ENCODE data around the gene ARMC8. TPM values are rescaled to one million over a fixed set of nuclear protein-coding genes. Genes with fewer than 3 reads are reported as not detected.
A peak's percentile ranks its signal among the peaks of the same experiment; 100 is the strongest.

ARMC8 gene
- total RNA-seq, 4 donors from 2014 or later, result 79.3 to 93.0 (median 84.9) TPM

- H3K4me3 ChIP-seq, result no peak overlapping the region
- H3K27ac ChIP-seq (replicated peaks in 1 of 4), result no peak overlapping the region
- H3K9me3 ChIP-seq, result no peaks in the 10 kb centered on the region
- 77% methylated on average over 2 of the region's 2 CpGs for WGBS
- H3K27me3 ChIP-seq, result no peaks in the 10 kb centered on the region
- intact Hi-C loops (cut with DNase I), result no loop called here
- H3K36me3 ChIP-seq, result peaks cover 15 to 39% (median 29%) of the 10 kb centered on the region in 4 donors
- TF ChIP-seq EP300 (IDR thresholded peaks at IDR 0.05) (no peak), CTCF (IDR thresholded peaks at IDR 0.05) (no peak), POLR2AphosphoS5 (IDR thresholded peaks at IDR 0.05) (no peak)
- H3K4me1 ChIP-seq, result no peaks in the 10 kb centered on the region
- DNase-seq (ENCODE audit: extremely low spot score), result peak; percentile 60
Measured at GRCh38 chr3:138300647-138301046, 113.5 kb downstream of the ARMC8 start.

GRCh38 chr3:138303474-138303873 lies 116.4 kb downstream of the ARMC8 start:
- no peak overlapping the region for H3K4me3 ChIP-seq
- intact Hi-C loops (cut with DNase I), result no loop called here
- TF ChIP-seq POLR2AphosphoS5 (IDR thresholded peaks at IDR 0.05) (no peak), EP300 (IDR thresholded peaks at IDR 0.05) (no peak), POLR2A (IDR thresholded peaks at IDR 0.05; ENCODE audit: low read depth) (no peak), CTCF (IDR thresholded peaks at IDR 0.05) (no peak)
- H3K27me3 ChIP-seq, result no peaks in the 10 kb centered on the region
- peak; percentile 50 for DNase-seq (ENCODE audit: extremely low spot score)
- no peak overlapping the region for H3K27ac ChIP-seq (replicated peaks in 1 of 4)
- WGBS, result 87% methylated on average over 6 of the region's 6 CpGs
- peaks cover 0 to 9% (median 6%) of the 10 kb centered on the region in 4 donors for H3K9me3 ChIP-seq
- peaks cover 0 to 12% (median 7%) of the 10 kb centered on the region in 4 donors for H3K36me3 ChIP-seq
- H3K4me1 ChIP-seq, result no peaks in the 10 kb centered on the region

- 85% methylated on average over 5 of the region's 5 CpGs for WGBS
- Histone ChIP-seq H3K4me3 (no peak overlapping the region), H3K9me3 (peaks cover 0 to 27% (median 24%) of the 10 kb centered on the region in 4 donors), H3K4me1 (no peaks in the 10 kb centered on the region), H3K27ac (replicated peaks in 1 of 4) (no peak overlapping the region), H3K27me3 (no peaks in the 10 kb centered on the region), H3K36me3 (no peaks in the 10 kb centered on the region)
- TF ChIP-seq CTCF (IDR thresholded peaks at IDR 0.05), result no peak
- peak; percentile 17 for DNase-seq (ENCODE audit: extremely low spot score)
- intact Hi-C loops (cut with DNase I), result no loop called here
Measured at GRCh38 chr3:138307899-138308298, 120.8 kb downstream of the ARMC8 start.

GRCh38 chr3:138308783-138309182 lies 121.7 kb downstream of the ARMC8 start:
- intact Hi-C loops (cut with DNase I), result no loop called here
- no peak for DNase-seq (ENCODE audit: extremely low spot score)
- Histone ChIP-seq H3K36me3 (no peaks in the 10 kb centered on the region), H3K27me3 (no peaks in the 10 kb centered on the region), H3K4me3 (no peak overlapping the region), H3K4me1 (no peaks in the 10 kb centered on the region), H3K9me3 (peaks cover 0 to 27% (median 24%) of the 10 kb centered on the region in 4 donors), H3K27ac (replicated peaks in 1 of 4) (no peak overlapping the region)
- TF ChIP-seq EP300 (IDR thresholded peaks at IDR 0.05) (no peak), POLR2A (IDR thresholded peaks at IDR 0.05; ENCODE audit: low read depth) (no peak), POLR2AphosphoS5 (IDR thresholded peaks at IDR 0.05) (no peak), CTCF (IDR thresholded peaks at IDR 0.05) (no peak)

- TF ChIP-seq CTCF (IDR thresholded peaks at IDR 0.05) (no peak), POLR2AphosphoS5 (IDR thresholded peaks at IDR 0.05) (no peak), POLR2A (IDR thresholded peaks at IDR 0.05; ENCODE audit: low read depth) (no peak), EP300 (IDR thresholded peaks at IDR 0.05) (no peak)
- H3K9me3 ChIP-seq, result peaks cover 0 to 27% (median 24%) of the 10 kb centered on the region in 4 donors
- DNase-seq (ENCODE audit: extremely low spot score), result no peak
- no peaks in the 10 kb centered on the region for H3K4me1 ChIP-seq
- no peaks in the 10 kb centered on the region for H3K27me3 ChIP-seq
- intact Hi-C loops (cut with DNase I), result no loop called here
- 74% methylated on average over 4 of the region's 4 CpGs for WGBS
- H3K4me3 ChIP-seq, result no peak overlapping the region
- no peaks in the 10 kb centered on the region for H3K36me3 ChIP-seq
- H3K27ac ChIP-seq (replicated peaks in 1 of 4), result no peak overlapping the region
Measured at GRCh38 chr3:138310494-138310893, 123.4 kb downstream of the ARMC8 start.
